ENCODE results near the gene ZDHHC14.

- TF ChIP-seq CTCF (IDR thresholded peaks at IDR 0.05): no peak
- TF ChIP-seq EP300 (IDR thresholded peaks at IDR 0.05): no peak
Measured at GRCh38 chr6:157513004-157513603, 132.1 kb downstream of the ZDHHC14 start.
